Measurements from ENCODE around the gene ZNF200. TPM values are rescaled to one million over a fixed set of nuclear protein-coding genes. Genes with fewer than 3 reads are reported as not detected.
A peak's percentile ranks its signal among the peaks of the same experiment; 100 is the strongest.

The ZNF200 gene
- total and polyA plus RNA-seq, 2 of the 13 experiments (the other 11 are each of a cell fraction or from before 2014, with no cell fraction given): 3.5 to 16.5 TPM

DNA sequence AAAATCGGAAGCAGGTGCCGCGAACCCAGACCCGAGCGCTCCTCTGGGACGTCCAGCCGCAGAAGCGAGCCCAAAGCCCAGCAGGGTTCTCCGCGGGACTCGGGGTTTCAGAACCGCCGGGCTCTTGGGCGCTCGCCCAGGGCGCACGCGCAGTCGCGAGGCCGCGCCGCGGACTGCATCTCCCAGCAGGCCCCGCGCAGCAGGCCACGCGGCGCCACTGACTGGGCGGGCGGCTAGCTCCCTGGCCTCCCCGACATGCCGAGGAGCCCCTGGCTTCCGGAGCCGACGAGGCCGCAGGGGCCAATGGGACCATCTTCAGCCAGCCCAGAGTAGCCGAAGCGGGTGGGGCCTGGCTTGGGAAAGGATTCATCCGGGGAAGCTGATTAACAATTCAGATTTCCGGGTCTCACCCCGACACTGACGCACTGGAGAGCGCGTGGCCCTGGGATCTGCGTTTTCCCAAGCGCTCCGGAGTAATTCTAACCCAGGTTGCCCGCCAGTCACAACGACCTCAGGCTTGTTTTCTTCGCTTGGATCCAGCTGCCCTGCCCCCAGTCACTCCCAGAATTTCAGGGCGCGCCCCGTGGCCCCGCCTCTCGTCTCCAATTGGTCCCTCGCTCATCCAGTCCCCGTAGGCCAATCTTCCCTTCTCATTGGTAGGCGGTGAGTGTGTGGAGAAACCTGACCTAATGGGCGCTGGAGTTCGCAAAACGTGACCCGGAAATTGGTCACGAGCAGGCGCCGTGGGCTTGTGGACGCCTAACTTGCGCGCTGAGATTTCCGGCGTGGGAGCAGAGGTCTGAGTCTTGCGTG is 48.0 kb upstream of the ZNF200 start, which contains the start of gene ZNF263 (continued):
- TF ChIP-seq STAT6 (CRISPR knock-in tag; IDR thresholded peaks at IDR 0.05; ENCODE audit: borderline replicate concordance): 0 out of 2 replicates have a peak, but pooled peaks have one; percentile 70
- no peak for TF ChIP-seq ARNT (IDR thresholded peaks at IDR 0.05)
- no peak for TF ChIP-seq TCF12 (IDR thresholded peaks at IDR 0.05)
- TF ChIP-seq TCF12 (CRISPR knock-in tag; IDR thresholded peaks at IDR 0.05): peak; percentile 69; the same call in 1 of the 2 replicates
- TF ChIP-seq DBP (CRISPR knock-in tag; IDR thresholded peaks at IDR 0.05; ENCODE audit: not compliant biosample characterization): no peak
- peak; percentile 90; the same call in 1 of the 2 replicates for TF ChIP-seq ZNF543 (CRISPR knock-in tag; IDR thresholded peaks at IDR 0.05)
- TF ChIP-seq ZNF609 (CRISPR knock-in tag; IDR thresholded peaks at IDR 0.05; ENCODE audit: borderline replicate concordance): peak; percentile 28; the same call in 1 of the 2 replicates
- peak; percentile 90 for TF ChIP-seq YEATS2 (CRISPR knock-in tag; IDR thresholded peaks at IDR 0.05; ENCODE audit: borderline replicate concordance)
- peak; percentile 52 for TF ChIP-seq ZNF264 (CRISPR knock-in tag; IDR thresholded peaks at IDR 0.05)
- peak; percentile 72 for TF ChIP-seq YY1 (IDR thresholded peaks at IDR 0.05; ENCODE audit: insufficient read depth, insufficient replicate concordance, low read depth, low read length)
- peak; percentile 64 for TF ChIP-seq MXD4 (CRISPR knock-in tag; IDR thresholded peaks at IDR 0.05)
- TF ChIP-seq HNRNPK (IDR thresholded peaks at IDR 0.05; ENCODE audit: low read depth, low read length, poor library complexity, severe bottlenecking): no peak
- TF ChIP-seq ZNF317 (CRISPR knock-in tag; IDR thresholded peaks at IDR 0.05): no peak; the same call in 1 of the 2 replicates
- TF ChIP-seq KLF11 (CRISPR knock-in tag; IDR thresholded peaks at IDR 0.05): peak; percentile 41; the same call in 1 of the 2 replicates
- peak; percentile 71 for TF ChIP-seq ZSCAN31 (CRISPR knock-in tag; IDR thresholded peaks at IDR 0.05; ENCODE audit: low read depth)
- TF ChIP-seq, protein P1, sequence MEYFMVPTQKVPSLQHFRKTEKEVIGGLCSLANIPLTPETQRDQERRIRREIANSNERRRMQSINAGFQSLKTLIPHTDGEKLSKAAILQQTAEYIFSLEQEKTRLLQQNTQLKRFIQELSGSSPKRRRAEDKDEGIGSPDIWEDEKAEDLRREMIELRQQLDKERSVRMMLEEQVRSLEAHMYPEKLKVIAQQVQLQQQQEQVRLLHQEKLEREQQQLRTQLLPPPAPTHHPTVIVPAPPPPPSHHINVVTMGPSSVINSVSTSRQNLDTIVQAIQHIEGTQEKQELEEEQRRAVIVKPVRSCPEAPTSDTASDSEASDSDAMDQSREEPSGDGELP (IDR thresholded peaks at IDR 0.05; ENCODE audit: borderline replicate concordance, low read depth): peak; percentile 20; the same call in 1 of the 2 replicates
- TF ChIP-seq, protein P2, sequence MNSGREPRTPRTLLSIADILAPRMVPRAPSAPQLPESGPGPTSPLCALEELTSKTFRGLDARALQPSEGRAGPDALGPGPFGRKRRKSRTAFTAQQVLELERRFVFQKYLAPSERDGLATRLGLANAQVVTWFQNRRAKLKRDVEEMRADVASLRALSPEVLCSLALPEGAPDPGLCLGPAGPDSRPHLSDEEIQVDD (CRISPR knock-in tag; IDR thresholded peaks at IDR 0.05; ENCODE audit: borderline replicate concordance): no peak
- TF ChIP-seq EED (CRISPR knock-in tag; IDR thresholded peaks at IDR 0.05): peak; percentile 76; the same call in 1 of the 2 replicates
- TF ChIP-seq ZNF766 (CRISPR knock-in tag; IDR thresholded peaks at IDR 0.05; ENCODE audit: borderline replicate concordance): peak; percentile 21; the same call in 1 of the 2 replicates

All from HepG2 (cell line).